HepG2 (cell line): ENCODE measurements around the gene CSNK1D. TPM values are rescaled to one million over a fixed set of nuclear protein-coding genes. Genes with fewer than 3 reads are reported as not detected.

Source experiments
- FOXA3 ChIP-seq: IDR thresholded peaks from 2 replicates; pipeline ENCODE4 v1.6.1; 2016; ENCODE audit warnings: missing genetic modification reagents, missing compliant biosample characterization
- JUNB ChIP-seq: sonication (generic); formaldehyde crosslinking; IDR thresholded peaks from 2 replicates; pipeline ENCODE4 v1.8.0; 2022; ENCODE audit warnings: missing genetic modification reagents, mild to moderate bottlenecking, borderline replicate concordance
- MNT ChIP-seq: fragments of 450-650 bp; IDR thresholded peaks from 2 replicates; pipeline ENCODE4 v1.6.1; 2016
- NPAS2 ChIP-seq: sonication (generic); formaldehyde crosslinking; IDR thresholded peaks from 2 replicates; pipeline ENCODE4 v1.8.0; 2022; ENCODE audit warnings: mild to moderate bottlenecking, missing genetic modification reagents, borderline replicate concordance
- SP2 ChIP-seq: sonication (generic); formaldehyde crosslinking; IDR thresholded peaks from 2 replicates; pipeline ENCODE4 v1.5.1; 2020; ENCODE audit warnings: mild to moderate bottlenecking, missing genetic modification reagents
- SP4 ChIP-seq: sonication (generic); formaldehyde crosslinking; IDR thresholded peaks from 2 replicates; pipeline ENCODE4 v1.8.1; 2023; ENCODE audit warnings: mild to moderate bottlenecking, missing genetic modification reagents
- TGIF2 ChIP-seq: IDR thresholded peaks from 2 replicates; pipeline ENCODE4 v1.6.1; 2016; ENCODE audit warnings: control low read depth, missing compliant biosample characterization
- ZGPAT ChIP-seq: IDR thresholded peaks from 2 replicates; pipeline ENCODE4 v1.6.1; 2016; ENCODE audit warnings: mild to moderate bottlenecking
- ZNF10 ChIP-seq: sonication (generic); formaldehyde crosslinking; IDR thresholded peaks from 2 replicates; pipeline ENCODE4 v1.4.0; 2020; ENCODE audit warnings: mild to moderate bottlenecking, low read depth, missing genetic modification reagents, borderline replicate concordance
- ZNF224 ChIP-seq: sonication (generic); formaldehyde crosslinking; IDR thresholded peaks from 2 replicates; pipeline ENCODE4 v1.5.0; 2020; ENCODE audit warnings: mild to moderate bottlenecking, missing genetic modification reagents
- ZNF263 ChIP-seq: sonication (generic); formaldehyde crosslinking; IDR thresholded peaks from 2 replicates; pipeline ENCODE4 v1.4.0; 2020; ENCODE audit warnings: missing genetic modification reagents
- ZNF317 ChIP-seq: sonication (generic); formaldehyde crosslinking; IDR thresholded peaks from 2 replicates; pipeline ENCODE4 v1.5.0; 2020; ENCODE audit warnings: mild to moderate bottlenecking, missing genetic modification reagents
- ZNF431 ChIP-seq: sonication (generic); formaldehyde crosslinking; IDR thresholded peaks from 2 replicates; pipeline ENCODE4 v1.9.0; 2022; ENCODE audit warnings: missing genetic modification reagents, low read depth, mild to moderate bottlenecking, borderline replicate concordance
- ZNF629 ChIP-seq: sonication (generic); formaldehyde crosslinking; conservative IDR thresholded peaks from 2 replicates; pipeline ENCODE4 v1.5.0; 2020; ENCODE audit warnings: missing genetic modification reagents
- ZNF713 ChIP-seq: sonication (generic); formaldehyde crosslinking; IDR thresholded peaks from 2 replicates; pipeline ENCODE4 v1.4.0; 2020; ENCODE audit warnings: mild to moderate bottlenecking, missing genetic modification reagents
- ZNF747 ChIP-seq: sonication (generic); formaldehyde crosslinking; IDR thresholded peaks from 2 replicates; pipeline ENCODE4 v1.8.1; 2023; ENCODE audit warnings: missing genetic modification reagents, mild to moderate bottlenecking, borderline replicate concordance
- ZNF879 ChIP-seq: sonication (generic); formaldehyde crosslinking; IDR thresholded peaks from 2 replicates; pipeline ENCODE4 v1.8.1; 2023; ENCODE audit warnings: missing genetic modification reagents
- ZSCAN21 ChIP-seq: sonication (generic); formaldehyde crosslinking; IDR thresholded peaks from 2 replicates; pipeline ENCODE4 v1.8.0; 2022; ENCODE audit warnings: mild to moderate bottlenecking, missing genetic modification reagents, moderate library complexity, borderline replicate concordance
- polyA plus RNA-seq, 8 experiments: library from polyadenylated mRNA; depleted of rRNA in 3 of 8; stranded (reverse) in 7 of 8; unstranded in 1 of 8; fragments of >200 nt; fragmentation: Illumina TruSeq in 4 of 8; extraction: Trizol in 4 of 8; gene quantifications; 2 replicates each; pipeline versions ENCODE4 v1.2.1 to v1.2.3, GENCODE V29; 2011 to 2016; ENCODE audit warnings: low read depth in 4 of 8, missing spikeins in 1 of 8, mixed read lengths in 1 of 8; ENCODE audit not compliant: insufficient read depth in 1 of 8
- total RNA-seq, 5 experiments: library from RNA; depleted of rRNA; stranded (reverse); fragments of >200 nt; fragmentation: Illumina TruSeq; extraction: Trizol; gene quantifications; 2 replicates each; pipeline ENCODE4 v1.2.3, GENCODE V29; 2016; ENCODE audit warnings: low read depth in 1 of 5
- TF ChIP-seq, protein P1 (sequence below): sonication (generic); formaldehyde crosslinking; IDR thresholded peaks from 2 replicates; pipeline ENCODE4 v1.4.0; 2020; ENCODE audit warnings: missing genetic modification reagents
- TF ChIP-seq, protein P2 (sequence below): IDR thresholded peaks from 2 replicates; pipeline ENCODE4 v1.6.1; 2016; ENCODE audit warnings: missing compliant biosample characterization, missing genetic modification reagents, borderline replicate concordance
- TF ChIP-seq, protein P3 (sequence below): sonication (generic); IDR thresholded peaks from 2 replicates; pipeline ENCODE4 v1.6.1; 2016; ENCODE audit warnings: low read depth, borderline replicate concordance

Gene CSNK1D
- total and polyA plus RNA-seq, 2 of the 13 experiments (the other 11 are each of a cell fraction or from before 2014, with no cell fraction given): 31.5 to 128 TPM

DNA sequence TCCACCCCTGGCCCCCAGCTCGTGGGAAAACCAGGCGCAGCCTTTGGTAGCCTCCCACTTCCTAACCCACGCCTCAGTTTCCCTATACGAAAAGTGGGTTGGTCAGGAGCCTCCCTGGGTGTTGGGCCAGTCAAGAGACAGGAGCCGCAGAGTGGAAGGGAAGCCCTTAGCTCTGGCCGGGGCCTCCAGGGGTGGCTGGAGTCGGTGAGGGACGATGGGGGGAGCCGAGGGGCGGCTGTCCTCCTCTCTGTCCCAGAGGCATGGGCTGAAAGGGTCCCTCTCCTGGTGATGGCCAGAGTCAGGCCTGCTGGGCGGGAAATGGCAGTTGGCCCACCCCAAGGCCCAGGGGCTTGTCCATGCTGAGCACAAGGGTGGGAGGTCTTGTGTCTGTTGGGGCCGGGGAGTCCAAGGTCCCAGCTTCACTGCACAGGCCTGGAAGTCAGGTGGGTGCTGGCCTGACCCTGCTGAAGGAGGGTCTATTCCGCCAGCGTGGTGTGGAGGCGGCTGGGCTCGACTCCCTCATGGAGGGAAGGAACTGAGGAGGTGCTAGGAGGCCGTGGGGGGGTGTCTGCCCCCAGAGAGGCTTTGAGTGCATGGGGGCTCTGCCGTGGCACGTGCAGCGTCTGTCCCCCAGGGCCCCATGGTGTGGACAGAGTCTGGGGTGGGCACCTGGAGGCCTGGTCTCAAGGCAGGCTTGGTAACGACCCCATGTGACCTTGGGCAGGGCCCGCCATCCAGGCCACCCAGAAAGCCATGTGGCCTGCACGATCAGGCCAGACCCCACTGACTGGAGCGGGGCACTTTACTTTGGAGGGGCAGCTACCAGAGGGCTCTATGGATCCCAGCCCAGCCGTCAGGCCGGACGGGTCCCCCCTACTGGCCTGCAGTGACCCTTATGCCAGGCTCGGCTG is 43.5 kb downstream of the CSNK1D start (continued):
- TF ChIP-seq ZNF713 (CRISPR knock-in tag): peak; percentile 50; the same call in 1 of the 2 replicates
- no peak; the same call in 1 of the 2 replicates for TF ChIP-seq JUNB (CRISPR knock-in tag)
- peak; percentile 42; the same call in 1 of the 2 replicates for TF ChIP-seq MNT
- TF ChIP-seq NPAS2 (CRISPR knock-in tag): no peak
- TF ChIP-seq, protein P1, sequence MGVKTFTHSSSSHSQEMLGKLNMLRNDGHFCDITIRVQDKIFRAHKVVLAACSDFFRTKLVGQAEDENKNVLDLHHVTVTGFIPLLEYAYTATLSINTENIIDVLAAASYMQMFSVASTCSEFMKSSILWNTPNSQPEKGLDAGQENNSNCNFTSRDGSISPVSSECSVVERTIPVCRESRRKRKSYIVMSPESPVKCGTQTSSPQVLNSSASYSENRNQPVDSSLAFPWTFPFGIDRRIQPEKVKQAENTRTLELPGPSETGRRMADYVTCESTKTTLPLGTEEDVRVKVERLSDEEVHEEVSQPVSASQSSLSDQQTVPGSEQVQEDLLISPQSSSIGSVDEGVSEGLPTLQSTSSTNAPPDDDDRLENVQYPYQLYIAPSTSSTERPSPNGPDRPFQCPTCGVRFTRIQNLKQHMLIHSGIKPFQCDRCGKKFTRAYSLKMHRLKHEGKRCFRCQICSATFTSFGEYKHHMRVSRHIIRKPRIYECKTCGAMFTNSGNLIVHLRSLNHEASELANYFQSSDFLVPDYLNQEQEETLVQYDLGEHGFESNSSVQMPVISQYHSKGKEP (CRISPR knock-in tag): no peak
- TF ChIP-seq, protein P2, sequence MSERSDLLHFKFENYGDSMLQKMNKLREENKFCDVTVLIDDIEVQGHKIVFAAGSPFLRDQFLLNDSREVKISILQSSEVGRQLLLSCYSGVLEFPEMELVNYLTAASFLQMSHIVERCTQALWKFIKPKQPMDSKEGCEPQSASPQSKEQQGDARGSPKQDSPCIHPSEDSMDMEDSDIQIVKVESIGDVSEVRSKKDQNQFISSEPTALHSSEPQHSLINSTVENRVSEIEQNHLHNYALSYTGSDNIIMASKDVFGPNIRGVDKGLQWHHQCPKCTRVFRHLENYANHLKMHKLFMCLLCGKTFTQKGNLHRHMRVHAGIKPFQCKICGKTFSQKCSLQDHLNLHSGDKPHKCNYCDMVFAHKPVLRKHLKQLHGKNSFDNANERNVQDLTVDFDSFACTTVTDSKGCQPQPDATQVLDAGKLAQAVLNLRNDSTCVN: peak; percentile 44; the same call in 1 of the 2 replicates
- TF ChIP-seq SP4 (CRISPR knock-in tag): no peak
- 0 out of 2 replicates have a peak, but pooled peaks have one; percentile 16 for TF ChIP-seq ZNF317 (CRISPR knock-in tag)
- TF ChIP-seq ZNF629: peak; percentile 75; the same call in 1 of the 2 replicates
- TF ChIP-seq ZNF747 (CRISPR knock-in tag): no peak; the same call in 1 of the 2 replicates
- no peak for TF ChIP-seq ZNF224 (CRISPR knock-in tag)
- TF ChIP-seq ZNF263 (CRISPR knock-in tag): 0 out of 2 replicates have a peak, but pooled peaks have one; percentile 19
- TF ChIP-seq ZNF431 (CRISPR knock-in tag): no peak
- TF ChIP-seq ZNF879: peak; percentile 73; the same call in 1 of the 2 replicates
- TF ChIP-seq ZSCAN21 (CRISPR knock-in tag): peak; percentile 93
- no peak for TF ChIP-seq SP2 (CRISPR knock-in tag)
- TF ChIP-seq, protein P3, sequence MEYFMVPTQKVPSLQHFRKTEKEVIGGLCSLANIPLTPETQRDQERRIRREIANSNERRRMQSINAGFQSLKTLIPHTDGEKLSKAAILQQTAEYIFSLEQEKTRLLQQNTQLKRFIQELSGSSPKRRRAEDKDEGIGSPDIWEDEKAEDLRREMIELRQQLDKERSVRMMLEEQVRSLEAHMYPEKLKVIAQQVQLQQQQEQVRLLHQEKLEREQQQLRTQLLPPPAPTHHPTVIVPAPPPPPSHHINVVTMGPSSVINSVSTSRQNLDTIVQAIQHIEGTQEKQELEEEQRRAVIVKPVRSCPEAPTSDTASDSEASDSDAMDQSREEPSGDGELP: no peak; the same call in 1 of the 2 replicates
- 0 out of 2 replicates have a peak, but pooled peaks have one; percentile 65 for TF ChIP-seq TGIF2 (CRISPR knock-in tag)
- TF ChIP-seq ZGPAT (CRISPR knock-in tag): peak; percentile 33; the same call in 1 of the 2 replicates
- TF ChIP-seq FOXA3: no peak
- no peak for TF ChIP-seq ZNF10 (CRISPR knock-in tag)
